Measurements from ENCODE around the gene BTBD9.

The BTBD9 gene

GRCh38 chr6:38168699-38169098, 471.0 kb downstream of the BTBD9 start:
- DNase-seq (ENCODE audit: low read depth in 4 of 4, low spot score in 1 of 4): no peak

GRCh38 chr6:38168126-38168525, 471.6 kb downstream of the BTBD9 start:
- no peak for DNase-seq (ENCODE audit: low read depth in 4 of 4, low spot score in 1 of 4)

DNA sequence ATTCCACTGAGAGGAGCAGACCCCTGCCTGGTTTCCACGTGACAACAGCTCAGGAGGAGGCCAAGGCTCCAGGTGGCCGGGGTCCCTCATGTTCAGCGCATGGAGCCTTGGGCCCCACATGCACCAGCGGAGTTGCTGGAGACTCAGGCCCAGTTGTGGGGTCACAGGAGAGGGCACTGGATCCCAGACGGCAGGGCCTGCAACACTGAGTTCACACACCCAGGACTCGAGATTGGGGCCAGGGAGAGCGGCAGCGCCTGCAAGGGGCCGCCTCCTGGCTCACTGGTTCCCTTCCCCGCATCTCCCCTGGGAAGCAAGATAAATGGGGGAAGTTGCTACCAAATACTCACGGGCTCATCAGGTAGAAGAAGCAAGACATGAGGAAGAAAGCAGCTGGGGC, 472.1 kb downstream of the BTBD9 start:
- DNase-seq (ENCODE audit: low read depth in 4 of 4, low spot score in 1 of 4): no peak

- DNase-seq (ENCODE audit: low read depth in 4 of 4, low spot score in 1 of 4): no peak
Measured at GRCh38 chr6:38166411-38167240, 473.1 kb downstream of the BTBD9 start.

DNA sequence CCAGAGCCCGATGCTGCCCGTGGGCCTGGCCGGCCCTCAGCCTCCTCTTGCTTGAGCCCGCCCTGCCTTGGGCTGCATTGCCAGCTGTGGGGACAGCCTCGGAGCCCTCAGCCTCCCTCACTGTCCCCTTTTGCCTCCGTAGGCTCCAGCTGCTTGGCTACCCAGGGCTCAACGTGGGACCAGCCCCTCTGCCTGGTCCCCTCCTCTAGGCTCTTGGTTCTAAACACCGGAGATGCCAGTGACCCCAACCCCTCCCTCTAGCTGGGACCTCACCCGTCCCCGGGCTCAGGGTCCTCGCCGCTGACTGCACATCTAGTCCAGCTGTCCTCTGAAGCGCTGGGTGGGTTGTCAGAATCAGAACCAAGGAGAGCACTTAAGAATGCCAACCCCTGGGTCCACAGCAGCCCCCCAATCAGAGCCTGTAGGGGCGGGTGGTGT, 475.0 kb downstream of the BTBD9 start:
- DNase-seq (ENCODE audit: low read depth in 4 of 4, low spot score in 1 of 4): no peak

GRCh38 chr6:38164131-38164481, 475.6 kb downstream of the BTBD9 start:
- no peak for DNase-seq (ENCODE audit: low read depth in 4 of 4, low spot score in 1 of 4)

DNA sequence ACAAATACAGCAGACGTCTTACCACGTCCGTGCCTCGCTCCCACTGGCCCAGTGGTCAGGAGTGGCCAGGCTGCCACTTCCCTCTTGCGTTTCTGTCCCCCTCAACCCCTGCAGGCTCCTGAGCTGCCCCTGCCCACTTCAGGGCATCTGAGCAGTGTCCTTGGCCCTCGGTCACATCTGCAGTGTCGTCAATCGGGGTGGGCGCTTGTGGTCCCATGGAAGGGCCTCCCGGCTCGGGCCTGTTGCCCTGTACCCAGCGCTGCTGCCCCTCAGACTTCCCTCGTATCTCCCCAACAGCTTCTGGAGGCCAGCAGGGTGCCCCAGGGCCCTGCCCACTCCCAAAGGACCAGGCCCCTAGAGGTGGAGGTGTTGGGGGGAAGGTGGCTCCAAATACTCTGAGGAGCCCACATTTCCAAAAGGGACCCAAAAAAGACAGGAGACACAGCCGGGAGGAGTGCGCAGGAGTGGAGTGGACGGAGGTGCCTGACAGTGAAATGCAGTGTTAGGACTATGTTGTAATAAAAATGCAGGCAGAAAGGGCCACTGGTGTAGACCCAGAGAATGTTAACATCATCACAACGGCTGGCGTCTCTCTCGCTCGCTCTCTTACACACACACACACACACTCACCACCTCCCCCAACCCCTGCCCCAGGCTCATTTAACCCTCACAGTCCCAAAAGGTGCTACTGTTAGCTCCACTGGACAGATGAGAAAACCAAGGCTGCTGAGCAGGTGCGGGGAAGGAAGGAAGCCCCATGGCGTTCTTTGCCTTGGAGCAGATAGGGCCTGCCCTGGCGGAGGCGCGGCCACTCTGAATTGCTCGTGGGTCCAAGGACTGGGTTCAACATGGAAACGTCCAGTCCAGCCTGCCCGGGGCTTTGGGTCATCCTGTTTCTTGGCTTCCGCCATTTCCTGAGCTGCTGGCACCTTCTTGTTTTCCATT, 476.3 kb downstream of the BTBD9 start:
- no peak for DNase-seq (ENCODE audit: low read depth in 4 of 4, low spot score in 1 of 4)

DNA sequence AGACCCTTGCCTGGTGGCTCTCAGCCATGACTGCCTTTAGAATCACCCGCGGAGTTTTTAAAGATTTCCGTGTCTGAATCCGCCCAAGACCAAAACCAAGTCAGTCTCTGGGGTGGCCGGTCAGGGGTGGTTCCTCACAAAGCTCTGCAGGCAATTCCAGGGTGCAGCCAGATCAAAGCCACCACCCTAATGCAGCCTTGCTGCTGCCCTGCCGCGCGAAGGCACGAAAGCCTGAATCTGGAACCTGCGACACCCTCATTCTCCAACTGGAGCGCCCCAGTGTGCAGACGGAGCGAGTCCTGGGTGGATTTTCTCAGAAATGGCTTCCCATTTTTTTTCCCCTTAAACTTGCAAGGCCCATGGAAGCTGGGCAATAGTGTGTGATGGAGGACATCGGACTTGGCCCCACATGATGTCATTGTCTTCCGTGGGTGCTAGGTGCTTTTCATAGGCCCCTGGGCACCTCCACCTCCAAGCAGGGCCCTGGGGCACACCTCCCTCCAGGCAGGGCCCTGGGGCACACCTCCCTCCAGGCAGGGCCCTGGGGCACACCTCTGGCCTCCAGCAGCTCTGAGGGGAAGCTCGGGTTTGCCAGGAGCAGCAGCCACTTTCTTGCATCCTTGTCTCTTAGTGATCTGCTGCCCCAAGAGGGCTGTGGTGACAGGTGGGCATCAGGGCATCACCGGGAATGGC, 477.1 kb downstream of the BTBD9 start:
- DNase-seq (ENCODE audit: low read depth in 4 of 4, low spot score in 1 of 4): no peak

- no peak for DNase-seq (ENCODE audit: low read depth in 4 of 4, low spot score in 1 of 4)
Measured at GRCh38 chr6:38161754-38162492, 477.8 kb downstream of the BTBD9 start.

DNA sequence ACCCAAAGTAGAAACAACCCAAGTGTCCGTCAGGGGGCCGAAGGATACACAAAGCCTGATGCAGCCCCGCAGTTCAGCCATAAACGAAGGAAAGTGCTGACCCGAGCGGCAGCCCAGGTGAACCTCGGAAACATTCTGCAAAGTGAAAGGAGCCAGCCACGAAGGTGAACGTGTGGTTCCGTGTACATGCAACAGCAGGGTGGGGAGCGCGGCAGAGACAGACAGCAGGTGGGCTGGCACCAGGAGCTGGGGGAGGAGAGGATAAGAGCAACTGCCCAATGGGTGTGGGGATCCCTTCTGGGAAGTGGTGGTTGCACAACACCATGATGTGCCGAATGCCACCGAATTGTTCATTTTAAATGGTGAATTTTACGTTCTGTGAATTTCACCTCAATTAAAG, 478.4 kb downstream of the BTBD9 start:
- DNase-seq (ENCODE audit: low read depth in 4 of 4, low spot score in 1 of 4): no peak

- DNase-seq (ENCODE audit: low read depth in 4 of 4, low spot score in 1 of 4): no peak
Measured at GRCh38 chr6:38160831-38161230, 478.9 kb downstream of the BTBD9 start.

DNA sequence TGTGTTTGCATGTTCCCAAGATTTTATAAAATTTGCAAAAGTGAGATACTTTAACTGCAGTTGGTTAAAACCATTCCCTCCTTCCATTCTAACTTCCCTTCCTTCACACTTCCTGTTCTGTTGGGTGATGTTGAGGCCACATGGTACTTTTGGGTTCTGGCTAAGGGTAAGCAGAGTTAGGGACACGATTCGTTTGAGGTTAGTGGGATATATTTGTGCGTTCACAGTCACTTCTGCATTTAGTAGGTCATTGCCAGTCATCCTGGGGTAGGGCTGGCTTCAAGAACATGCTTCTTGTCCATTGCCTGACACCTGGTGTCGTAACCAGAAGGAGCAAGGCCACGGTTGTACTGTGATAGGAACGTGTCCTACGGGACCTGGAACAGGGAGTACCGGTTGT, 480.1 kb downstream of the BTBD9 start:
- no peak for DNase-seq (ENCODE audit: low read depth in 4 of 4, low spot score in 1 of 4)

- DNase-seq (ENCODE audit: low read depth in 4 of 4, low spot score in 1 of 4): no peak
Measured at GRCh38 chr6:38158762-38159350, 480.9 kb downstream of the BTBD9 start.

- DNase-seq (ENCODE audit: low read depth in 4 of 4, low spot score in 1 of 4): no peak
Measured at GRCh38 chr6:38157905-38158304, 481.8 kb downstream of the BTBD9 start.

DNA sequence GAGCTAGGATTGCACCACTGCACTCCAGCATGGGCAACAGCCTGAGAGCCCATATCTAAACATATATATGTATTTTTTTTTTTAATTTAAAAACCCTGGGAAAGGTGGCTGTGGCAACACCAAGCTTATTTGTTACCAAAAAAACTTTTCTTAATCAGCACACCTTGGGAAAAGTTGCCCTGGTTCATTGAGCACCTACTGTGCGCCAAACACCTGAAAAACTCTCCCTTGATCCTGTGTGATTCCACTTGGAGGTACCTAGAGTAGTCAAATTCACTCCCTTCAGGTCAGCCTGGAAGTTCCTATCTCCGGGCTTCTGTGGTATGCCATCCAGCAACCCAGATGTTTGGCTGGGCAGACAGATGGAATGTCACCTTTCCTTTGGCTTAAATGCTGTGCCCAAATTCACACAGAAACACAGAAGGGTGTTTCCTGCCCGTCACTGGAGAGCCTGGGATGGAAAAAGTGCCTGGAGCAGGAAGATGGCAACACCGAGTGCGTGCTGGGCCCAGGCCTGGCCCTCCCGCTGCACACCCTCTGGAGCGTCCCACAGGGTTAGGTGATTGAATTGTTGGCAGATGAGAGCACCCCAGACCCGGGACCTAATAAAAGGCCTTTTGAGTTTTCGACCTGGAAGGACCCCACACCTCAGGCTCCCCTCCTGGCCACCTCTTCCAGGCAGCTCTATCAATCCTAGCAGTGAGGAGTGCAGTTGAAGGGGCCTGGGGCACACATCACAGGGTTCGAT, 482.7 kb downstream of the BTBD9 start:
- DNase-seq (ENCODE audit: low read depth in 4 of 4, low spot score in 1 of 4): no peak

DNA sequence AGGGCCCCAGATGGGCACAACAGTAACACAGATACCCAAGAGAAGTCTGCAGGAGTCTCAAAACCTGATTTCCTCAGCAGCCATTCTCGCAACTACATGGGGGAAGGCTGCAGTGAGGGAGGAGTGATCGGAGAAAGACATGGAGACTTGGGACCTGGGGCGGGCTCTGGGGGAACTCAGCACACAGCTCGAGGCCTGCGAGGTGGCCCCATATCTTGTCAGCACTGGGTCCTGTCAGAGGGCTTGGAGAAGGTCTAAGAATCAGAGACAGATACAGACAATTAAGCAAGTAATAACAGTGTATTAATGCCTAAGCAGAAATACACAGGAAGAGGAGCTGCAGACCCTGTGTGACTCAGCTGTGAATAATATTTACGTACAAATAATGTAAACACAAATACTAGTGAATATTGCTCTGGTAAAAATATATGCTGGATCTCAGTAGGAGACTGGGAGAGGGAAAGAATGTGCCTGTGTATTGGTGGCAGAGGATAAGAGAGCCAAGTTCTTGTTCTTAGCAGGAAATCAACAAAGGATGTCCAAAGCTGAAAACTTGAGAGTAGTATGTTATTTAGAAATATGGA, 484.0 kb downstream of the BTBD9 start:
- DNase-seq (ENCODE audit: low read depth in 4 of 4, low spot score in 1 of 4): no peak

DNA sequence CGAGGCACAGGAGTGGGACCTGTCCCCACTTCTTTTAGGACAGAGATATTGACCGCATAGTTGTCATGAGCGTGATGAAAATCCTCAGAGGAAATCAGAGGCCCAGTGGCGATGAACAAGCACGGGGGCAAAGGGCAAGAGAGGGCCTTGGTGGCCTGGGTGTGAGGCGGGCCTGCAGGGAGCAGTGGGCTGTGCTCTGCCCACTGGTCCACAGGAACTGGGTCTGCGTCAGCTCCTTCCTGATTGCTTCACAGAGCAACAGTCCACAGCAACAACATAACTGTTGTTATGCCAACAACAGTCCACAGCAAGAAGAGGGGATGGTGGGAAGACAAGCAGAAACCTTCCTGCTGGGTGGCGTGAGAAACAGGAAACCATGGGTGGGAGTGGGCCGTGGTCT, 484.6 kb downstream of the BTBD9 start:
- DNase-seq (ENCODE audit: low read depth in 4 of 4, low spot score in 1 of 4): no peak

DNA sequence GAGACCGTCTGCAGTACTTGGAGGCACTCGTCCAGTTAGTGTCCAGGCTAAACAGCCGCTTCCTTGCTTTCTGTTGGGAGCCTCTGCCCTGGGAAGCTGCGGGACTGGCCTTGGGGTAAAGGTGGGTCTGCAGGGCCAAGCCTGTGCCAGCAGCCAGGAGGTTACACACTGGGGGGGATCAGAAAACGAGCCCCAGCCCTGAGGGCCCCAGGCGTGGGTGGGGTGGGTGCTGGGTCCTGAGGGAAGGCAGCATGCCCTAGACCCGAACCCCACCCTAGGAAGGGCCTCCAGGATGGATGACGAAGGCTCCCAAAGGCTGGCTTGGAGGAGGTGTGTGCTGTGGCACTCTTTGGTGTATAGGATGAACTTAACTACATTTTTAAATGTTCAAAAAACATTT, 485.0 kb downstream of the BTBD9 start:
- no peak for DNase-seq (ENCODE audit: low read depth in 4 of 4, low spot score in 1 of 4)

DNA sequence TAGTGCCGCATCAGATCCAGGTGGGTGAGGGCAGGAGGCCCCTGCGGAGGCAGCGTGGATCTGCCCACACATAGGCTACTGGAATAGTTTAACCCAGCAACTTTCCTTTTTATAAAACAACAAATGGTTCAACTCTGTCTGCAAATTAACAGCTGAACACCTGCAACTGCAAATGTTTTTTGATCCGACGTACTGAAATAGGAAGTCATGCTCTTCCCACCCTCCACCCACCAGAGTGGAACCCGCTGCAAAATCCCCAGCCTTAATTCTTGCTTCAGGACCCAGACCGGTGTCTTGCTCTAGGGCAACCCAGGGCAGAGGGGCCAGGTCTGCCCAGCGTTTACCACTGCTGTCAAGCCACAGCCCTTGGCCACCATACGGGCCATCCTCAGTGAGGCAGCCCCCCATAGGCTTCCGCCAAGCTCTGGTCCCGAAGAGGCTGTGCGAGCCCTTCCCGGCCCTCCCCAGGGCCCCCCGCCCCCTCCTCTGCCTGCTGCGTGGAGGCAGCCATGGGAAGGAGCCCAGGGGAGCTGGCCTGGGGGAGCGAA, 485.9 kb downstream of the BTBD9 start:
- no peak for DNase-seq (ENCODE audit: low read depth in 4 of 4, low spot score in 1 of 4)

Measured in stimulated activated CD4-positive, alpha-beta T cell treated with anti-CD3 and anti-CD28 coated beads, Interleukin-1b, Interleukin-23, amount 100 ng/mL, for 24 hours (primary cell).